ENCODE data around the gene CTPS1.

Gene CTPS1, protein sequence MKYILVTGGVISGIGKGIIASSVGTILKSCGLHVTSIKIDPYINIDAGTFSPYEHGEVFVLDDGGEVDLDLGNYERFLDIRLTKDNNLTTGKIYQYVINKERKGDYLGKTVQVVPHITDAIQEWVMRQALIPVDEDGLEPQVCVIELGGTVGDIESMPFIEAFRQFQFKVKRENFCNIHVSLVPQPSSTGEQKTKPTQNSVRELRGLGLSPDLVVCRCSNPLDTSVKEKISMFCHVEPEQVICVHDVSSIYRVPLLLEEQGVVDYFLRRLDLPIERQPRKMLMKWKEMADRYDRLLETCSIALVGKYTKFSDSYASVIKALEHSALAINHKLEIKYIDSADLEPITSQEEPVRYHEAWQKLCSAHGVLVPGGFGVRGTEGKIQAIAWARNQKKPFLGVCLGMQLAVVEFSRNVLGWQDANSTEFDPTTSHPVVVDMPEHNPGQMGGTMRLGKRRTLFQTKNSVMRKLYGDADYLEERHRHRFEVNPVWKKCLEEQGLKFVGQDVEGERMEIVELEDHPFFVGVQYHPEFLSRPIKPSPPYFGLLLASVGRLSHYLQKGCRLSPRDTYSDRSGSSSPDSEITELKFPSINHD

DNA sequence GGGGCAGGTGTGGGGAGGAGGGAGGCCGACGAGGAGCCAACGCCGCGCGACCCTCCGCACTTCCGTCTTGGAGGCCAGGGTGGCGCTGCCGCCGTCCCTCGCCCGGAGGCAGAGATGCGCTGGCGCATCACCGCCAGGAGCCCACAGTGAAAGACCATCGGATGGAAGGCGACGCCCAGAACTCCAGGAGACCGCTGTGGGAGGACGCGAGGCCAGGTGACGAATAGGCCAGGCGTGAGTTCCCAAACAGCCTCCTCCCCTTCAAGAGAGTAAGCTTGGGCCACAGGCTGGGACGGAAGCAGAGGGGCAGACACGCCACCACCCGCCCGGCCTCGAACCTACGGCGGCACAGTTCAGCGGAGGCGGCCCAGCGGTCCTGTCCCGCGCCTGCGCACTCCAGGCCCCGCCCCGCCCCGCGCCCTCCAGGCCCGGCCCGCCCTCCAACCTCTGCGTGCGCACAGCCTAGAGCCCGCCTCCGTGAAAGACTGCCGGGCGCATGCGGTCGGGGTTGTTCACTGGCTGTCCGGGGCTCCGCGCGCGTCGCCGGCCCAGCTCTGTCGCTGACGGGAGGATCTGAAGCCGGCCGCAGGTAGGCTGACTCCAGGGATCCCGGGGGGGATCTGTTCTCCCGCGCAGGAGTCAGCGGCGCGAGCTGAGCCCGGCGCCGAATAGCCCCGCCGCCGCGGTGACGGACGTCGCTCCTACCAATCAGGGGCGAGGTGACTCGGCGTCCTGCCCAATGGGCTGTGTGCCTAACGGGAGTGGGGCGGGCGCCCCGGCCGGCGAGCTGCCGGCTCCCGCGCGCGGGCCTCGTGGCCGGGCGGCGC lies at the start of gene CTPS1:
TSS of gene CTPS1 (plus strand) at position 456 of the 827 bp plus-strand sequence. CDS start 3,595 bp downstream, outside the sequence.
- no peak for DNase-seq

DNA sequence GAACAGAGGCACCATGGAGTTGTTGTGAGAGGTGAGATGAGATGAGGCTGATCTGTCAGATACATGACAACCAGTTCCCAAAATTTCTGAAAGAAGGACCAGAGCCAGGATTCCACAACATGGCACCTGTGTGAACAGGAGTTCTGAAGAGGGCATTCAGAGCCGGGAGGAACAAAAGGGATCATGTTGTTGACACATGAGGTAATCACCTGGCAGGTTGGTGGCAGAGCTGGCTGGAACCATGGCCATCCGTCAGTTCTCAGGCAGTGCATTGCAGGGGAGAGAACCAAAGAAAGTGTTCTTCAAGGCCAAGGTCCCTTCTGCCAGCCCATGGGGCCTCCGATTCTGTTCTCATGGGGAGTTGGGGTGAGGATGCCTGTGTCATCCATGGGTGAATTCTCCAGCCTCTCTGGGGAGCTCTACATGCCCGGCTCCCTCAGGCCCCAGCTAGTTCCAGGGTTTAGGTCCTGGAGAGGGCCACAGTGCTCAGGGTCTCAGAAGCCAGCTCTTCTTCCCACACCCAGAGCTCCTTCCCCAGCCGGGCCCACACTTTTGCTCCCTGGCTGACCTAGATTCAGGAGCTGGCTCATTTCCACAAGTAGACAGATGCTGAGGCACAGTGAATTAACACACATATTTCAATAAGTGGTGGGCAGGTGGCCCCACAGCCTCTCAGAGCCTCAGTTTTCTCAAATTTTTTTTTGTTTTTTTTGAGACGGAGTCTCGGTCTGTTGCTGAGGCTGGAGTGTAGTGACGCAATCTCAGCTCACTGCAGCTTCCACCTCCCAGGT lies 49.1 kb upstream of the CTPS1 start:
- no peak for DNase-seq

DNA sequence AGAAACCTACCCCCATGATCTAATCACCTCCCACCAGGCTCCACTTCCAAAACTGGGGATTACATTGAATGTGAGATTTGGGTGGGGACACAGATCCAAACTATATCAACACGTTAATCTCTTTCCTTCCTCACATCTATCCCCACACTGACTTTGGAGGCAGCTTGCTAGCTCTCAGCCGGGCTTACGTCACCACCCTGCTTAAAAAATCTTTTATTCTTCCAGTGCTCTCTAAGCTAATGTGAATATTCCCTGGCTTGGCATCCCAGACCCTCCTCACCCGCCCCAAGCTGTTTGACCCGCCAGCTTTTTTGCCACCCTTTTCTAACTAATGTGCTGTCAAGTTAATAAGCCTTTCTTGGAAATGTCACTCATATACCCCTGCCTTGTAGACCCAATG lies 47.9 kb upstream of the CTPS1 start:
- DNase-seq = no peak

DNA sequence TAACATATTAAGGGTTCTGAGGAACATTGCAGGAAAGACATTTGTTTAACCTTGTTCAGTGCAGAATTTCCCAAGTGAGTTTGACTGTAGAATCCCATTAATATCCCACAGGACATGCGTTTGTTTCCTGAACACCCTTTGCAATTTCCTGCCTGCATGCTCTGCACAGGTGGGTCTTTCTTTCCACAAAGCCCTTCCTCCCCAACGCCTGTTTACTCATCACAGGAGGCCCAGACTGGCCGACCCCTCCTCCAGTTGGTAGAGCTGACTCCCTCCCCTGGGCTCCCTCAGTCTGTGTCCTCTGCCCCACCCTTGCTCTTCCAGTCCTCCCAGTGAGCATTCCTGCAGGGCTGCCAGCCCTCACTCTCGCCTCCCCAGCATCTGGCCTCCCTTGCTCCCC lies 47.5 kb upstream of the CTPS1 start:
- DNase-seq = no peak

DNA sequence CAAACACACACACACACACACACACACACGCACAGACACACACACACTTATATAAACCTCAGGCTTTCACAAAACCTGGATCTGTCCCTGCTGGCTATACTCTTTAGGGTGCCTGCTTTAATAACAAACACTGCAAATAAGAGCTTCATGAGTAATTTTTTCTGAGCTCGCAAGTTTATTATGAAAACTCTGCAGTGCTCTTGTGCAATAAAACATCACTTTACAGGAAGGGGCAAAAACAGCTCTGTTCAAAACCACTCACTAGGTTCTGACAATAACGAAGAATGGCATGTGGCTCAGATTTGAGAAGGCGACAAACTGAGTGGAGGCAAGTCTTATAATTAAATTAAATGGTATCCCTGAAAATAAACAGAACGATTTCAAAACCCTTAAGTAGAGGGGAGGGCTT lies 42.6 kb upstream of the CTPS1 start:
- no peak for DNase-seq

DNA sequence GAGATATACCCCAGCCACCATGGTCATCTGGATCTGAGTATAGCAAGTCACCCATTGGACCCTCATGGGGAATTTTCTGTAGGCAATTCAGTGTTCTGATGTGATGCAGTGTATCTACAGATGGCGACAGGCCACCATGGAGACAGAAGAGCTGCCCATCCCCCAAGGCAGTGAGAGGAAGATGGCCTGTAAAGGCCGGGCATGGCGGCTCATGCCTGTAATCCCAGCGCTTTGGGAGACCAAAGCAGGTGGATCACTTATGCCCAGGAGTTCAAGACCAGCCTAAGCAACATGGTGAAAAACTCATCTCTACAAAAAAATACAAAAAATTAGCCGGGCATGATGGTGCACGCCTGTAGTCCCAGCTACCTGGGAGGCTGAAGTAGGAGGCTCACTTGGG lies 41.1 kb upstream of the CTPS1 start:
- DNase-seq = no peak

DNA sequence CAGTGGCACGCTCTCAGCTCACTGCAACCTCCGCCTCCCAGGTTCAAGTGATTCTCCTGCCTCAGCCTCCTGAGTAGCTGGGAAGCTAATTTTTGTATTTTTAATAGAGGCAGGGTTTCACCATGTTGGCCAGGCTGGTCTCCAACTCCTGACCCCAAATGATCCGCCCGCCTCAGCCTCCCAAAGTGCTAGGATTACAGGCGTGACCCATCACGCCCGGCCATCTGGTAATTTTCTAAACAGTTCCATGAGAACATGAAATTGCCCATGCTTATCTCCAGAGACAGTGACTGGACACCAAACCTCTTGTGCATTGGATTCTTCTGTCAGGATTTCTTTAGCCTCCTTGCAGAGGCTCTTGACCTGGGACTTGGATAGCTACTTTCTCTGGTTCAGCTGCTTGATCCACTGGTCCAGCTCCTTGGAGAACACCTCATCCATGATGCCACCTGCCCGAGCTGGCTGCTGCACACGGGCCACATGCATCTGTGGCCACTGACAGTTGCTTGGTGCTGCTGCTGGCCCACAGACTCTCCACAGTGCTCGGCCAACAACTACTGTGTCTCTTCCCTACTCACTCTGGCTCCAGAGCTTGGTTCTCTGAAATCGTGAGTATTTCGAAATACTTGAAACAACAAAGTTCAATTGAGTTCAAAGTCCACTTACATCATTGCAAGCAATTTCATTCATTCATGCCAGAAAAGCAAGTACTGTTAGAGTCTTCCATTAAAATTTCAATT lies 40.0 kb upstream of the CTPS1 start:
- no peak for DNase-seq

DNA sequence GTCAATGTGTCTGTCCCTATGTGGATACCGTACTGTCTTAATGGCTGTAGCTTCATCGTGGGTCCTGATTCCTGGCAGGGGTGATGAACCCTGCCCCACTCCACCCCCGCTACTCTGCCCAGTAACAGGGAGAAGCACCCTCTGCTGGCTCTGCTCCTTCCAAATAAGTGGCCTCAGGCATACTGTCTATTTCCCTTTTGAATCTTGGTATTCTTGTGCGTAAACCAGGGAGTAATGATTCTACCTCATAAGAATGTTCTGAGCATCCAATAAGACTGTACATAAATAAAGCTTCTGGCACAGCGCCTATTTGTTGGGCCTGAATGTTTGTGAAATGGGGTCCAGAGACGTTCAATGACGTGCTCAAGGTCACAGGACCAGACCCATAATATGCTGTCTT lies 35.2 kb upstream of the CTPS1 start:
- no peak for DNase-seq

DNA sequence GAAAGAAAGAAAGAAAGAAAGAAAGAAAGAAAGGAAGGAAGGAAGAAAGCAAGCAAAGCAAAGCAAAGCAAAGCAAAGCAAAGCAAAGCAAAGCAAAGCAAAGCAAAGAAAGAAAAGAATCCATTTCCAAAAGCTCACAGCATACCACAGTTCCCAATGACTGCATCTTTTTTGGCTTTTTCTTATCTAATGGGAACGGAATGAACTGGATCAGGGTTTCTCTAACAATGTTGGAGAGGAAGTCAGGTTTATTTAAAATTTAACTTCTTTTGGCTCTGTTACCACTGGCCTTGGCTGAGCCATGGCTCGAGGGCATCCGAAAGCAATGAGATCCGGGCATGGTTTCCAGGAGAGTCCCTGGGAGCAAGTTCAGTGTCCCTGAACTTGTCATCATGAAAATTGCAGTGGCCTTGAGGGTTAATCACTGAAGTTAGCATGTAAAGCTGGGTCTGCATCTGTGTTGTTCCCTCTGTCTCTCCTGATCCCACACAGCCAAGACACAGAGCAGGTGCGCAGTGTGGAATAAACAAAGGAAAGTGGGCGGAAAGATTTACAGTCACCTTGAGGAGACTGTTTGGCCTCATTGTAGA lies 34.6 kb upstream of the CTPS1 start:
- DNase-seq = no peak

DNA sequence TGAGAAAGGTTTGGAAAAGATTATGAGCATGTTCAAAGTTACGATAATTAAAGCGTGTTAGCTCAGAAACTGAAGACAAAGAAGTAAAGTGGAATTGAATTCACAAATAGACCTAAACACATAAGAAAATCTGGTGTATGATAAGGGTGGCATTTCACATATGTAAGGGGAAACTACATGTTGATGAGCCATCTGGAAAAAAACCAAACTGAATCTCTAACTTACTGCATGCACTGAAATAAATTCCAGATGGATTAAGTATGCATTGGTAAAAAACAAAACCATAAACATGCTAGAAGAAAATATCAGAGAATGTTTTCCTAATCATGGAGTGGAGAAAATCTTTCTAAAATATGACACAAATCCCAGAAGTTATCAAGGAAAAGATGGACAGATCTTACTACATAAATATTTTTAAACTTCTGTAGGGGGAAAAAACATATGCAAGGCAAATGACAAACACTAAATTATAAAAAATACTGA lies 34.0 kb upstream of the CTPS1 start:
- no peak for DNase-seq

DNA sequence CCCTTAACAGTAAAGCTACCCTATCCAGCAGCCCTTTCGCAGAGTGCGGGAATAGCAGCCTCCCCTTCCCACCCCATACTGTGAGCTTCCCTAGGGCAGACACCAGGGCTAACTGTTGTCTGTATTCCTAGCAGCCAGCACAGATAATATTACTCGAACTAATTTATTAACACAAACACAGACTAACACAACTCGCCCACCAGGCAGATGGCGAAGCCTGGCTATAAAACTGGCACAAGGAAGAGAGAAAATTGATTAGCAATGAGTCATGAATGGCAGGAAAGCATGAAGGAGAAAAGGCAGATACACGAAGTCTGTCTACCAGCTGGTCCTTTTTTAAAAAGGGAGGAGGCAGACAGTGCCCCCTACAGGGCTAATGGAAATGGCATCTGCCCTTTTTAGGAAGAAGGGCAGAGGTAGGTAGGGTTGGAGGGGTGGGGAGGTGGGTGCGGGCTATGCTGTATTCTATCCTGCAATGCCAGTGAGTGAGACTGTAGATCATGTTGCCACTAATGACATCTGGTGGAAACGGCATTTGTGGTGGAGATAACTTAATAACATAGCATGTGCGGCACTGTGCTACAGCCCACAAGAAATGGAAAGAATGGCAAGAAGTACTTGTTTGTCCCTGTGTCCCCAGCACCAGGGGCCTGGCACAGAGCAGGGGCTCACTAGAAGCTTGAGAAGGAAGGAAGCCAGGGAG lies 30.6 kb upstream of the CTPS1 start:
- DNase-seq = no peak

DNA sequence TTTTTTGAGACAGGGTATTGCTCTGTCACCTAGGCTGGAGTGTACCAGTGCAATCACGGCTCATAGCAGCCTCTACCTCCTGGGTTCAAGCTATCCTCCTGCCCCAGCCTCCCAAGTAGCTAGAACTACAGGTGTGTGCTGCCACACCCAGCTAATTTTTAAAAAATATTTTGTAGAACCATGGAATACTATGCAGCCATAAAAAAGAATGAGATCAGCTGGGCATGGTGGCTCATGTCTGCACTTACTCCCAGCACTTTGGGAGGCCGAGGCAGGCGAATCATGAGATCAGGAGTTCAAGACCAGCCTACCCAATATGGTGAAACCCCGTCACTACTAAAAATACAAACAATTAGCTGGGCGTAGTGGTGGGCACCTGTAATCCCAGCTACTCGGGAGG lies 29.9 kb upstream of the CTPS1 start:
- no peak for DNase-seq

DNA sequence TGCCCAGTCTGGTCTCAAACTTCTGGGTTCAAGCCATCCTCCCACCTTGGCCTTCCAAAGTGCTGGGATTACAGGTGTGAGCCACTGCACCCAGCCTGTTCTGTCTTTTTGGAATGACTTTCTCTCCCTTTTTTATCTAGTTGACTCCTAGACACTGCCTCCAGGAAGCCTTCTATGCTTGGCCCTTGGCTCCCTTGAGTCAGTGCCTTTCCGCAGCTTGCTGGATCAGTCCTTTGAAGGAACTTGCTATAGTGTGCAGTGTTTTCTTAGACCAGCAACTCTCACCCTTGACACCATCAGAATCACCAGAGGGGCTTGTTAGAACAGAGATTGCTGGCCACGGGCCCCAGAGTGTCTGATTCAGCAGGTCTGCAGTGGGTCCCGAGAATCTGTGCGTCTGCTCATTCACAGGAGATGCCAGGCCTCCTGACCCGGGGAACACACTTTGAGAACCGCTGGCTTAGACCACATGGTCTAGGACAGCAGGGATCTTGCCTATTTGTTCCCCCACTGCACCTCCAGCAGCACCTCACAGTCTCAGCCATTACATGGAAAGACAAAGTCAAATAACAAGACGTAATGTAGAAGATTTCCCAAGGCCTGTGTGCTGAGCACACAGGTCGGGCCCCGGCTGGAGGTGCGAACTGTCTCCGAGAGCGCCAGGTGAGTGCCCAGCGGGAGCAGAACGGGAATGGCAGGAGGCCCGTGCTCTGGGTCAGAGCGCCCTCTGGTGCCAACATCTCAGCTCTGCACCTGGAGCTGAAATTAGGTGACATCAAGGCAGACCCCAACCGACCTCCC lies 27.4 kb upstream of the CTPS1 start:
- DNase-seq = no peak

DNA sequence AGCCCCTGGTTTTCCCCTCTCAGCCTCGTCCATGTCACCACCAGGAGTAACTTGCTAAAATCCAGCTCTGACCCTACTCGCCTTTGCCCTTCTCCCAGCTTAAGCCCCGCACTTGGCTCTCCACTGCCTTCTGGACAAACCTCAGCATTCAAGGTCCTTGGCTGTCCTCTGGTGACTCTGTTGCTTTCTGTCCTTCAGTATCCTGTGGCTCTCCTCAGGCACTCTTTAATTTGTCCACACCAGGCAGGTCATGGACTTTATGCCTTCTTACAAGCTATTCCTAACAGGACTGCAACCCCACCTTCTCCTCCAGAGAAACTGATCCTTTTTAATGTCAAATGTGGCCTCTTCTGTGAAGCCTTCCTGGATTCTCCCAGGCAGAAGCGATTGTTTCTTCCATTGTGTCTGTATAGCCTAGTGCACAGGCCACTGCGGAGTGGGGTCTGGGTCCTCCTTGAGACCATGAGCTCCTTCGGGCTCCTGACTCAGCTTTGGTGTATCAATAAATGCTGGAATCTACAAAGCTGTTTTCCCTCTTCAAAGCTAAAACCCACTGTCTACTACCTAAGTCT lies 26.7 kb upstream of the CTPS1 start:
- no peak for DNase-seq

DNA sequence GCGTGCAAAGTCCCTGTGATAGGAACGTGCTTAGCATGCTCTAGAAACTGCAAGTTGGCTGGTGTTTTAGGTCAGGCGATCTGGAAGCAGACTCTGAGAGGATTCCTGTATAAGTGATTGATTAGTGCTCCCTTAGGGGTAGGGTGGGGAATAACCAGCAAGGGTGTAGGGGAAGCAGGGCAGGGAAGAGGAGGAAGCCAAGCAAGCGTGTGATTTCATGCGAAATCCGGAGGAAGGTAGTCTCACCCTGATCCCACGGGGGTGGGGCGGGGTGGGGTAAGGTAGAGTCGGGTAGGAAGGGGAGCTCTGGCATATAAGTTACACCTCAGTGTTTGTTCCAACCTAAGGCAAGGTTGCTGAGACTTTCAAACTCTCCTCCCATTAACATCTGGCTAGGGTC lies 24.9 kb upstream of the CTPS1 start:
- no peak for DNase-seq

DNA sequence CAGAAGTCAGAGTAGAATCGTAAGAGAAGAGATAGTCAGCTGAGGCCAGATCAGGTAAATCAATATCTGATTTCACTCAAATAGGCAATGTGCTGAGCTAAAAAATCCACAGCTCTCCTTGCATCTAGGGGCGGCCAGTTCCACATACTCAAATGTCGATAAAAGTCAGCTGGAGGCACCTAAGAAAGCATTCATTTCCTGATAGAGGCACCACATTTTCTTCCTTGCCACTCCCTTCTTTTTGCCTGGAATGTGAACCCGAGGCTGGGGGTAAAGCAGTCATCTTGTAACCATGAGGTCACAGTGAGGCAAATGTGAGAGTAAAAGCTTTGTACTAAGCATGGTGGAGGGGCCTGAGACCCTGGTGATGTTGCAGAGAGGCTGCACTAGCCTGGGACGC lies 24.2 kb upstream of the CTPS1 start:
- no peak for DNase-seq

DNA sequence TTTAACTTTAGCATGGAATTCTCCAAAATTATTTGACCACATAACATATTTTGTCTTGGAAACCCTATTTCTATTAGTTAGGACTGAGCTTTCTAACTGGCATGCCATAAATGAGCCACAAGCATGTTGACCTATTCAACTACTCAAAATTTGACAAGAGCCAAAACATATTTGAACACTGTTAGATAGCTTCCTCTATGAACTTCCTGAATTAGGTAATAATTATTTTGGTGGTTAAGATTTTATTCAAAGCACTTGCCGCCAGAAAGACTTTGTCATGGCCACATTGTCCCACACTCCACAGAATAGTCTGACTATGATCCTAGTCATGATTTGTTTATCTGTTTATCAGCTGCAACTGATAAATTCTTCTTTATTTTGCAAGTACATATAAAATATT lies 23.1 kb upstream of the CTPS1 start:
- DNase-seq = no peak

DNA sequence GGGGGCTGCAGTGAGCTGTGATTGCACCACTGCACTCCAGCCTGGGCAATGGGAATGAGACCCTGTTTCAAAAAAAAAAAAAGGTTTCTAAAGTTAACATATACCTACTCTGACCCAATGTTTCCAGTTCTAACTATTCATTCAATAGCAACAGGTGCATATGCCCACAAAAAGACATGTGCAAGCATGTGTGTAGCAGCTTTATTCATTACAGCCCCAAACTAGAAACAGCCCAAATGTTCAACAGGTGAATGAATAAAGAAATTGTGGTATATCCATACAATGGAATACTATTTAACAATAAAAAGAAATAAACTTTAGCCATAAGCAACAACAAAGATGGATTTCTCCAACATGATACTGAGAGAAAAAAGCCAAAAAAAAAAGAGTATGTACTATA lies 21.3 kb upstream of the CTPS1 start:
- no peak for DNase-seq

DNA sequence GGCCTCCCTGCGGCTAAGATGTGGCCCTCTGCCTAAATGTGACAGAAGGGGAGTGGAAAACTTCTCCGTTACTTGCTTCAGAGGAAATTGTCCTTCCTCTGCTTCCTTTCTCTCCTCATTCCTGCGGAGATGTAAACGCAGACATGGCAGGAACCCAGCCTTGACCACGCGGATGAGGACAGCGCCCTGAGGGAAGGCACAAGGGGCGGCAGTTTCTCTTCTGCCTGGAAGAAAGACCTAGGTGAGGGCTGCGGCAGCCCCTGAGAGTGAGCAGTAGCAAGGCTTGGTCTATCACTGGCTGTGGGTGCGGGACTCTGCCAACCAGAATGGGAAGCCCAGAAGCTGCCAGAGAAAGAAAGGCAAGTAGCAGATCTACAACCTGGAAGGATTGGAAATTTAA lies 14.0 kb upstream of the CTPS1 start:
- no peak for DNase-seq

DNA sequence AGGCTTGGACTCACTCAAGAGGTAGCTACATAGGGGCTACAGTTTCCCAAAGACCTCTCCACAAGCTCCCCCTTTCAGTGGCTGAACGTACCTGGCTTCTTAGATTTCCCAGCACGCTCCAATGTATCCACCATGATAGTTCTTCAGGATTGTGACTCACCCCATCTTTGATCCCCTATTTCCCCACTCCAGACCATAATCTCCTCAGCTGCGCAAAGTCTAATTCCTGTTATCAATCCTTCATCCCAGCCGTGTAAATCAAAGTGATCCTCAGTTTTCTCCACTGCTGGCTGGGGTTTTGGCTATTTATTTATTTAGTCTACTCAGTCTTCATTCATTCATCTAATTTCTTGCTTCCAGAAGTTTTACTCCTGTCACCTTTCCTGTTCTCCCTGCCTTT lies 13.1 kb upstream of the CTPS1 start:
- DNase-seq = no peak
